GM23338 (cell line): Measurements from ENCODE around the gene DYNC2H1. TPM values are rescaled to one million over a fixed set of nuclear protein-coding genes. Genes with fewer than 3 reads are reported as not detected.

Experiments
- ATAC-seq: fragments of 200-7000 bp; cut with Tn5 transposase; 3 replicates; pipeline ENCODE4 v1.9.1; 2020
- DNase-seq: peaks from one replicate; pipeline ENCODE4 v3.0.0-alpha.2; 2015; ENCODE audit warnings: low spot score
- H2AFZ ChIP-seq: fragments of 200-600 bp; sonication (generic); 2 replicates; pipeline ENCODE4 v1.8.0; 2016; ENCODE audit warnings: antibody characterized with exemption, mild to moderate bottlenecking, moderate library complexity
- H3F3A ChIP-seq: fragments of 200-600 bp; sonication (generic); replicated peaks from 2 replicates; pipeline ENCODE4 v1.8.0; 2017; ENCODE audit warnings: antibody characterized with exemption, mixed run types, low read depth
- H3K27ac ChIP-seq: fragments of 200-600 bp; sonication (generic); 2 replicates; pipeline ENCODE4 v1.6.1; 2016; ENCODE audit warnings: low read depth
- H3K27me3 ChIP-seq: fragments of 200-600 bp; sonication (generic); 2 replicates; pipeline ENCODE4 v1.8.0; 2016; ENCODE audit warnings: mild to moderate bottlenecking, mixed run types, moderate library complexity; ENCODE audit not compliant: insufficient read depth
- H3K36me3 ChIP-seq: fragments of 200-600 bp; sonication (generic); 2 replicates; pipeline ENCODE4 v1.8.0; 2016; ENCODE audit warnings: mild to moderate bottlenecking; ENCODE audit not compliant: insufficient read depth
- H3K4me1 ChIP-seq: fragments of 200-600 bp; sonication (generic); 2 replicates; pipeline ENCODE4 v1.8.0; 2016; ENCODE audit warnings: mild to moderate bottlenecking, moderate library complexity; ENCODE audit not compliant: insufficient read depth
- H3K4me2 ChIP-seq: fragments of 200-600 bp; sonication (generic); 2 replicates; pipeline ENCODE4 v1.7.1; 2017; ENCODE audit warnings: mixed run types
- H3K4me3 ChIP-seq: fragments of 200-600 bp; sonication (generic); 2 replicates; pipeline ENCODE4 v1.6.1; 2016; ENCODE audit warnings: mixed run types
- H3K79me2 ChIP-seq: fragments of 200-600 bp; sonication (generic); replicated peaks from 2 replicates; pipeline ENCODE4 v1.8.0; 2017; ENCODE audit warnings: mild to moderate bottlenecking; ENCODE audit not compliant: insufficient read depth
- H3K9me2 ChIP-seq: fragments of 200-600 bp; sonication (generic); 2 replicates; pipeline ENCODE4 v1.8.0; 2017; ENCODE audit not compliant: insufficient read depth
- H4K20me1 ChIP-seq: fragments of 200-600 bp; sonication (generic); replicated peaks from 2 replicates; pipeline ENCODE4 v1.8.0; 2017; ENCODE audit warnings: mild to moderate bottlenecking; ENCODE audit not compliant: insufficient read depth
- H3K27ac Mint-ChIP-seq: 2 replicates; pipeline ENCODE4 v1.8.0; 2020; ENCODE audit warnings: inconsistent platforms, mild to moderate bottlenecking, moderate library complexity, mixed read lengths
- H3K27me3 Mint-ChIP-seq: 3 replicates; pipeline ENCODE4 v1.8.0; 2022; ENCODE audit warnings: low read depth, mild to moderate bottlenecking, moderate library complexity, mixed read lengths, inconsistent platforms; ENCODE audit not compliant: insufficient read depth, poor library complexity
- H3K36me3 Mint-ChIP-seq: 3 replicates; pipeline ENCODE4 v1.8.0; 2021; ENCODE audit warnings: low read depth, mild to moderate bottlenecking, inconsistent platforms, moderate library complexity, mixed read lengths
- H3K4me1 Mint-ChIP-seq: 3 replicates; pipeline ENCODE4 v1.8.0; 2020; ENCODE audit warnings: mild to moderate bottlenecking, inconsistent platforms, mixed read lengths
- H3K4me3 Mint-ChIP-seq: 3 replicates; pipeline ENCODE4 v1.8.0; 2021; ENCODE audit warnings: moderate library complexity, mild to moderate bottlenecking, inconsistent platforms, mixed read lengths
- H3K9me3 Mint-ChIP-seq: 3 replicates; pipeline ENCODE4 v1.8.0; 2020; ENCODE audit warnings: moderate library complexity, mild to moderate bottlenecking, inconsistent platforms, mixed read lengths
- CREB1 ChIP-seq: fragments of 250-450 bp; sonication (Bioruptor Pico); IDR thresholded peaks from 2 replicates; pipeline ENCODE4 v1.5.0; 2020; ENCODE audit warnings: low read depth, mild to moderate bottlenecking, moderate library complexity
- ETS1 ChIP-seq: IDR thresholded peaks from 2 replicates; pipeline ENCODE4 v1.6.1; 2016; ENCODE audit warnings: antibody characterized with exemption
- EZH2phosphoT487 ChIP-seq: fragments of 200-600 bp; sonication (generic); IDR thresholded peaks from one replicate; pipeline ENCODE4 v1.8.1; 2018; ENCODE audit warnings: antibody characterized with exemption; ENCODE audit not compliant: unreplicated experiment
- JUNB ChIP-seq: IDR thresholded peaks from one replicate; pipeline ENCODE4 v1.6.1; 2016; ENCODE audit warnings: antibody characterized with exemption; ENCODE audit not compliant: unreplicated experiment
- NANOG ChIP-seq: IDR thresholded peaks from 2 replicates; pipeline ENCODE4 v1.6.1; 2016; ENCODE audit warnings: antibody characterized with exemption, borderline replicate concordance
- POLR2AphosphoS5 ChIP-seq: IDR thresholded peaks from 2 replicates; pipeline ENCODE4 v1.6.1; 2016; ENCODE audit warnings: antibody characterized with exemption, low read depth
- REST ChIP-seq: IDR thresholded peaks from one replicate; pipeline ENCODE4 v1.6.1; 2018; ENCODE audit warnings: antibody characterized with exemption; ENCODE audit not compliant: unreplicated experiment
- STAT1 ChIP-seq: IDR thresholded peaks from one replicate; pipeline ENCODE4 v1.6.1; 2016; ENCODE audit warnings: antibody characterized with exemption; ENCODE audit not compliant: unreplicated experiment
- ZNF114 ChIP-seq: fragments of 250-450 bp; sonication (Bioruptor Pico); IDR thresholded peaks from 2 replicates; pipeline ENCODE4 v1.5.0; 2020; ENCODE audit warnings: mild to moderate bottlenecking, moderate library complexity
- ZNF331 ChIP-seq: fragments of 250-450 bp; sonication (Bioruptor Pico); IDR thresholded peaks from 2 replicates; pipeline ENCODE4 v1.5.0; 2020; ENCODE audit warnings: low read depth, mild to moderate bottlenecking, moderate library complexity
- ZNF462 ChIP-seq: fragments of 250-450 bp; sonication (Bioruptor Pico); IDR thresholded peaks from 2 replicates; pipeline ENCODE4 v1.5.0; 2020; ENCODE audit warnings: mild to moderate bottlenecking, moderate library complexity
- polyA plus RNA-seq: library from polyadenylated mRNA; unstranded; fragments of >200 nt; fragmentation: Nextera tagmentation; extraction: Ambion mirVana; gene quantifications from 2 replicates; pipeline ENCODE4 v1.2.1, GENCODE V29; 2016
- total RNA-seq: library from RNA; depleted of rRNA; stranded (reverse); fragments of >200 nt; shearing (Covaris generic); gene quantifications from 2 replicates; pipeline ENCODE4 v1.2.3, GENCODE V29; 2014

The DYNC2H1 gene
- total and polyA plus RNA-seq, 2 experiments from 2014 or later = 19.3 to 22.5 TPM

- TF ChIP-seq REST (no peak), ZNF114 (no peak), NANOG (no peak)
Measured at GRCh38 chr11:103520792-103521191, 411.6 kb downstream of the DYNC2H1 start (continued).

GRCh38 chr11:103525069-103525468 lies 415.8 kb downstream of the DYNC2H1 start:
- H2AFZ ChIP-seq = no peak overlapping the region
- H3K4me3 ChIP-seq = no peak overlapping the region
- Mint-ChIP-seq H3K27ac (no peak overlapping the region), H3K9me3 (no peaks in the 10 kb centered on the region; the same call in 2 of the 3 replicates), H3K4me1 (peaks cover 12% of the 10 kb centered on the region), H3K36me3 (peaks cover 3% of the 10 kb centered on the region; the same call in 1 of the 3 replicates), H3K4me3 (no peak overlapping the region), H3K27me3 (no peaks in the 10 kb centered on the region)
- H3K27me3 ChIP-seq = no peaks in the 10 kb centered on the region
- no peaks in the 10 kb centered on the region for H4K20me1 ChIP-seq
- no peaks in the 10 kb centered on the region for H3K9me2 ChIP-seq
- H3K4me1 ChIP-seq = peaks cover 8% of the 10 kb centered on the region; the same call in 1 of the 2 replicates
- no peaks in the 10 kb centered on the region for H3K79me2 ChIP-seq
- ATAC-seq = no peak
- no peak overlapping the region for H3K4me2 ChIP-seq
- no peak overlapping the region for H3K27ac ChIP-seq
- H3F3A ChIP-seq = no peaks in the 10 kb centered on the region
- DNase-seq = no peak
- H3K36me3 ChIP-seq = no peaks in the 10 kb centered on the region
- TF ChIP-seq ZNF114 (no peak), JUNB (no peak), STAT1 (no peak), REST (no peak), ETS1 (no peak), ZNF462 (CRISPR knock-in tag) (no peak), NANOG (no peak), EZH2phosphoT487 (no peak), CREB1 (CRISPR knock-in tag) (no peak), ZNF331 (CRISPR knock-in tag) (no peak), POLR2AphosphoS5 (no peak)
